GM23248 (cell line): ENCODE data around the gene CENPP. TPM values are rescaled to one million over a fixed set of nuclear protein-coding genes. Genes with fewer than 3 reads are reported as not detected.

Source experiments
- DNase-seq: peaks from one replicate; pipeline ENCODE4 v3.0.0-alpha.2; 2015
- H2AFZ ChIP-seq: fragments of 200-600 bp; sonication (generic); 2 replicates; pipeline ENCODE4 v1.6.1; 2016; ENCODE audit warnings: antibody characterized with exemption
- H3F3A ChIP-seq: fragments of 200-600 bp; sonication (generic); 2 replicates; pipeline ENCODE4 v1.6.1; 2016; ENCODE audit warnings: mild to moderate bottlenecking, antibody characterized with exemption, mixed run types; ENCODE audit not compliant: insufficient read depth
- H3K27ac ChIP-seq: fragments of 200-600 bp; sonication (generic); 2 replicates; pipeline ENCODE4 v1.5.1; 2016; ENCODE audit warnings: mild to moderate bottlenecking
- H3K27me3 ChIP-seq: fragments of 200-600 bp; sonication (generic); replicated peaks from 2 replicates; pipeline ENCODE4 v1.6.1; 2016; ENCODE audit warnings: mild to moderate bottlenecking; ENCODE audit not compliant: insufficient read depth
- H3K36me3 ChIP-seq: fragments of 200-600 bp; sonication (generic); 2 replicates; pipeline ENCODE4 v1.6.1; 2016; ENCODE audit warnings: low read depth, mild to moderate bottlenecking
- H3K4me1 ChIP-seq: fragments of 200-600 bp; sonication (generic); 2 replicates; pipeline ENCODE4 v1.6.1; 2016; ENCODE audit warnings: mild to moderate bottlenecking; ENCODE audit not compliant: insufficient read depth
- H3K4me2 ChIP-seq: fragments of 200-600 bp; sonication (generic); one replicate; pipeline ENCODE4 v1.6.1; 2016; ENCODE audit warnings: mild to moderate bottlenecking; ENCODE audit not compliant: unreplicated experiment
- H3K4me3 ChIP-seq: fragments of 200-600 bp; sonication (generic); 2 replicates; pipeline ENCODE4 v1.5.1; 2016; ENCODE audit warnings: mild to moderate bottlenecking
- H3K79me2 ChIP-seq: fragments of 200-600 bp; sonication (generic); 2 replicates; pipeline ENCODE4 v1.6.1; 2016; ENCODE audit warnings: mild to moderate bottlenecking; ENCODE audit not compliant: insufficient read depth
- H3K9ac ChIP-seq: fragments of 200-600 bp; sonication (generic); 2 replicates; pipeline ENCODE4 v1.6.1; 2016; ENCODE audit warnings: mild to moderate bottlenecking
- H3K9me2 ChIP-seq: fragments of 200-600 bp; sonication (generic); 2 replicates; pipeline ENCODE4 v1.6.1; 2016; ENCODE audit warnings: mixed run types, mild to moderate bottlenecking, moderate library complexity; ENCODE audit not compliant: insufficient read depth
- H3K9me3 ChIP-seq: fragments of 200-600 bp; sonication (generic); one replicate; pipeline ENCODE4 v1.6.1; 2017; ENCODE audit warnings: low read depth
- H4K20me1 ChIP-seq: fragments of 200-600 bp; sonication (generic); 2 replicates; pipeline ENCODE4 v1.6.0; 2016; ENCODE audit not compliant: insufficient read depth
- EZH2 ChIP-seq: fragments of 200-600 bp; sonication (generic); IDR thresholded peaks from 2 replicates; pipeline ENCODE4 v1.6.1; 2018; ENCODE audit warnings: antibody characterized with exemption, mild to moderate bottlenecking; ENCODE audit not compliant: insufficient read depth, poor library complexity, severe bottlenecking
- EZH2phosphoT487 ChIP-seq: fragments of 200-600 bp; sonication (generic); IDR thresholded peaks from 2 replicates; pipeline ENCODE4 v1.6.1; 2018; ENCODE audit warnings: antibody characterized with exemption, moderate library complexity, mild to moderate bottlenecking, low read depth; ENCODE audit not compliant: insufficient read depth
- WGBS, 2 experiments: methylation state at CpG; one replicate each; pipeline ENCODE4 v1.1.6; 2015 to 2017; ENCODE audit warnings: low lambda C conversion rate in 2 of 2, low coverage in 1 of 2; ENCODE audit errors: missing lambda C conversion rate in 2 of 2; 5-methylcytosine and 5-hydroxymethylcytosine counted together
- in situ Hi-C: fragments of 300-500 bp; cut with MboI; formaldehyde crosslinking; loops from 2 replicates; pipeline ENCODE4 v1.15.0; 2020
- polyA plus RNA-seq: library from polyadenylated mRNA; unstranded; fragments of >200 nt; fragmentation: Nextera tagmentation; extraction: Ambion mirVana; gene quantifications from 2 replicates; pipeline ENCODE4 v1.2.1, GENCODE V29; 2016
- total RNA-seq: library from RNA; depleted of rRNA; stranded (reverse); fragments of >200 nt; shearing (Covaris generic); gene quantifications from 2 replicates; pipeline ENCODE4 v1.2.3, GENCODE V29; 2014

Gene CENPP
- total and polyA plus RNA-seq, 2 experiments from 2014 or later, result 2.5 to 7.4 TPM

DNA sequence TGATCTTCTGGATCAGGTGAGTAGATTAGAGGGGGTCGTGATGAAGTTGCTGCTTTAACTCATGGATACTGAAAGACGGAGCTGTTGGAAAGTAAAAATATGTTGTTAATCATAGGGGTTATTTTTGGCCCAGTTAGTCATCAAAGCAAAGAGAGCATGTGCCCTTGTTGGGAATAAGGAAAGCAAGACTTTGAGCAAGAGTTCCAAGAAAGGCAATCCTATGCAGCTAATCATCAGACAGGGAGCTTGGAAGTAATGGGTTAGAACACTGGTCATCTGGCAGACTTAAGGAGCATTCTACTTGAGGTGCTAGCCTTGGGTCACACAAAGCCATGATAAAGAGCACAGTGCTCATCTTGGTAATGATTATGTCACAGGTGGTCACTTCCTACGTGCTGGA, 138.2 kb downstream of the CENPP start:
- Histone ChIP-seq H4K20me1 (no peaks in the 10 kb centered on the region), H3K4me3 (peak overlapping the region; percentile 44), H3K36me3 (no peaks in the 10 kb centered on the region), H3K27me3 (no peaks in the 10 kb centered on the region), H2AFZ (peak overlapping the region; percentile 62), H3K4me1 (peaks cover 30% of the 10 kb centered on the region), H3F3A (peaks cover 25% of the 10 kb centered on the region), H3K9me2 (no peaks in the 10 kb centered on the region), H3K4me2 (peak overlapping the region; percentile 61), H3K9ac (peak overlapping the region; percentile 53), H3K9me3 (no peaks in the 10 kb centered on the region), H3K27ac (peak overlapping the region; percentile 66), H3K79me2 (no peaks in the 10 kb centered on the region)
- peak; percentile 94 for DNase-seq
- in situ Hi-C loops, result no loop called here
- 13 to 15% methylated on average over 3 of the region's 3 CpGs for WGBS, 2 experiments
- TF ChIP-seq EZH2, result no peak
- TF ChIP-seq EZH2phosphoT487, result no peak

DNA sequence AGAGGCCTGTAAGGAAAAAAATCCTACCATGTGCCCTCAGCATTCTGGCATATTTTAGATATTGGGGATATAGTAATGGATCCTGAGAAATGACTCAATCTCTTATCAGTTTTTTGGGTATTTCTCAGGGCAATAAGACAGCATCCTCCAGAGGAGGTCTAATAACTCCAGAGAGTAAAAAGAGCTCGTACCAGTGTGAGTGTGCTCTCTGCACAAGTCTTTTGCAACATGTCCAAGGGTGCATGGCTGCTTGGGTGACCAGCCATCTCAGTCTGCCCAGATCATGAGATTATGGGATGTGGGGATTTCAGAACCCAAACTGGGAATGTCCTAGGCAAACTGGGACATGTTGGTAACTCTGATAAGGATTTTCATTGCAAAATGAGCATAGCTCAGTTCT, 141.3 kb downstream of the CENPP start:
- Histone ChIP-seq H3K27me3 (no peaks in the 10 kb centered on the region), H3K79me2 (no peaks in the 10 kb centered on the region), H3K4me1 (peaks cover 30% of the 10 kb centered on the region), H3K9ac (no peak overlapping the region), H3K36me3 (no peaks in the 10 kb centered on the region), H3K4me3 (no peak overlapping the region), H3K4me2 (no peak overlapping the region), H2AFZ (no peak overlapping the region), H3K9me2 (no peaks in the 10 kb centered on the region), H3F3A (peaks cover 26% of the 10 kb centered on the region), H4K20me1 (no peaks in the 10 kb centered on the region), H3K9me3 (no peaks in the 10 kb centered on the region), H3K27ac (no peak overlapping the region)
- no peak for DNase-seq
- 96 to 100% methylated on average over 1 of the region's 1 CpG for WGBS, 2 experiments
- TF ChIP-seq EZH2phosphoT487, result no peak
- TF ChIP-seq EZH2, result no peak
- in situ Hi-C loops, result no loop called here

GRCh38 chr9:92467511-92467910, 141.8 kb downstream of the CENPP start:
- H3K4me3 ChIP-seq, result no peak overlapping the region
- H3K4me2 ChIP-seq, result no peak overlapping the region
- no peaks in the 10 kb centered on the region for H3K9me3 ChIP-seq
- 47 to 62% methylated on average over 2 of the region's 2 CpGs for WGBS, 2 experiments
- no peaks in the 10 kb centered on the region for H3K36me3 ChIP-seq
- no peaks in the 10 kb centered on the region for H3K79me2 ChIP-seq
- DNase-seq, result peak; percentile 5
- H4K20me1 ChIP-seq, result no peaks in the 10 kb centered on the region
- TF ChIP-seq EZH2 (no peak), EZH2phosphoT487 (no peak)
- peak overlapping the region; percentile 1; the same call in 1 of the 2 replicates for H2AFZ ChIP-seq
- H3F3A ChIP-seq, result peaks cover 26% of the 10 kb centered on the region
- in situ Hi-C loops, result no loop called here
- no peaks in the 10 kb centered on the region for H3K9me2 ChIP-seq
- H3K9ac ChIP-seq, result no peak overlapping the region
- peak overlapping the region; percentile 33 for H3K27ac ChIP-seq
- H3K4me1 ChIP-seq, result peaks cover 30% of the 10 kb centered on the region
- H3K27me3 ChIP-seq, result no peaks in the 10 kb centered on the region

DNA sequence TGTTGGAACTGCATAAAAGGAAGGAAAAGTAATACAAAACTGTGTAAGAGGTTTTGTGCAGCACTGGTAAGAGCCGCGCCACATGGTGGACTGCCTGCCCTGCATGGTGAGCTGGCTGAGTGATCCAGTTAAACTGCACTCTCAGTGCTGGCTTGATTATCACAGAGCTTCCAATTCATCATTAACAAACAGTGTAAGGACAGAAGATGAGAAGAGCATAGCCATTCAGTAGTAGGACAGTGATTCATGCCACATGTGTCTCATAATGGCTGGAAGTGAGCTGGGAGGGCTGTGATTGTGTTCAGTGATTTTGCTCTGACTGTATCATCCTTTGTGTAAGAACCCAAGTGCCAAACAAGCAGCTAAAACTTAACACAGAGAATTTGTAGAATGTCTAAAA, 142.5 kb downstream of the CENPP start:
- Histone ChIP-seq H3F3A (peaks cover 26% of the 10 kb centered on the region), H3K36me3 (no peaks in the 10 kb centered on the region), H3K9me2 (no peaks in the 10 kb centered on the region), H3K79me2 (no peaks in the 10 kb centered on the region), H4K20me1 (no peaks in the 10 kb centered on the region), H3K9ac (no peak overlapping the region), H3K4me3 (no peak overlapping the region), H3K4me2 (peak overlapping the region; percentile 9), H3K4me1 (peaks cover 27% of the 10 kb centered on the region), H3K27me3 (no peaks in the 10 kb centered on the region), H3K27ac (peak overlapping the region; percentile 33), H3K9me3 (no peaks in the 10 kb centered on the region), H2AFZ (peak overlapping the region; percentile 1; the same call in 1 of the 2 replicates)
- TF ChIP-seq EZH2 (no peak), EZH2phosphoT487 (no peak)
- peak; percentile 85 for DNase-seq
- WGBS, 2 experiments, result 60 to 65% methylated on average over 2 of the region's 2 CpGs
- in situ Hi-C loops, result no loop called here

DNA sequence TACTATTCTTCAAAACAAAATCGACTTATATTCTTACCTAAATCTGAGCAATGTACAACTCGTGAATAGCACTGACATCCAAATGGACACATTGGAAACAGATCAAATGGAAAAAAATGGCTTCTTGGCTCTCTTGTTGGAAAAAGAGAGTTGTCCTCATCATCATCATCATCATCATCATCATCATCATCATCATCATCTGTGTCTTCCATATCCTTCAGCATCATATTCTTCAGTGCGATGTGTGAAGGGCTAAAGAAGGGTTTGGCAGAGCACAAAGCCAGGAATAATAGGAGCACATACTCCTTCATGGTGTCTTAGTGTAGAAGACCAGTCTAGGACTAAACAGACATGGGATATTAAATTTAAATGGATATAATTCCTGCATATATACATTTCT, 148.8 kb downstream of the CENPP start:
- no peaks in the 10 kb centered on the region for H3K36me3 ChIP-seq
- WGBS, 2 experiments, result 96 to 98% methylated on average over 3 of the region's 3 CpGs
- no peak overlapping the region for H3K4me2 ChIP-seq
- no peaks in the 10 kb centered on the region for H3K27me3 ChIP-seq
- H3K4me3 ChIP-seq, result no peak overlapping the region
- H3K9me2 ChIP-seq, result no peaks in the 10 kb centered on the region
- no peak overlapping the region for H3K27ac ChIP-seq
- no peak for DNase-seq
- H3K9ac ChIP-seq, result no peak overlapping the region
- H3K79me2 ChIP-seq, result no peaks in the 10 kb centered on the region
- H2AFZ ChIP-seq, result no peak overlapping the region
- no peaks in the 10 kb centered on the region for H3F3A ChIP-seq
- H3K9me3 ChIP-seq, result no peaks in the 10 kb centered on the region
- TF ChIP-seq EZH2phosphoT487, result no peak
- no peak for TF ChIP-seq EZH2
- H3K4me1 ChIP-seq, result no peaks in the 10 kb centered on the region
- no peaks in the 10 kb centered on the region for H4K20me1 ChIP-seq
- in situ Hi-C loops, result no loop called here
